Astrocyte (in vitro differentiated cells and primary cell): ENCODE measurements around the gene PRADC1. TPM values are rescaled to one million over a fixed set of nuclear protein-coding genes. Genes with fewer than 3 reads are reported as not detected.

Experiments used
- DNase-seq: peaks from one replicate; pipeline ENCODE4 v3.0.0-alpha.2; 2010; ENCODE audit warnings: low read depth
- FAIRE-seq: peaks from 2 replicates; lab custom pipeline; 2011; peaks lifted over from hg19 to GRCh38; lab: Jason Lieb, UNC
- H2AFZ ChIP-seq: 2 replicates; pipeline ENCODE4 v1.6.0; 2012; ENCODE audit warnings: low read depth, low read length, inconsistent platforms
- H3K27ac ChIP-seq: 2 replicates; pipeline ENCODE4 v1.5.1; 2011; ENCODE audit warnings: low read depth, low read length, inconsistent platforms
- H3K27me3 ChIP-seq: 2 replicates; pipeline ENCODE4 v1.6.0; 2011; ENCODE audit warnings: low read length, inconsistent platforms; ENCODE audit not compliant: insufficient read depth
- H3K36me3 ChIP-seq: 2 replicates; pipeline ENCODE4 v1.5.1; 2011; ENCODE audit warnings: low read length, inconsistent platforms; ENCODE audit not compliant: insufficient read depth
- H3K4me1 ChIP-seq: 2 replicates; pipeline ENCODE4 v1.5.1; 2011; ENCODE audit warnings: low read length, inconsistent platforms; ENCODE audit not compliant: insufficient read depth
- H3K4me2 ChIP-seq: 2 replicates; pipeline ENCODE4 v1.6.0; 2012; ENCODE audit warnings: low read length, inconsistent platforms
- H3K4me3 ChIP-seq: 2 replicates; pipeline ENCODE4 v1.5.1; 2011; ENCODE audit warnings: low read depth, mild to moderate bottlenecking, low read length, inconsistent platforms; ENCODE audit not compliant: insufficient read depth
- H3K79me2 ChIP-seq: 2 replicates; pipeline ENCODE4 v1.6.0; 2012; ENCODE audit warnings: mild to moderate bottlenecking, low read length, inconsistent platforms; ENCODE audit not compliant: insufficient read depth
- H3K9ac ChIP-seq: 2 replicates; pipeline ENCODE4 v1.6.0; 2012; ENCODE audit warnings: mild to moderate bottlenecking, low read length, inconsistent platforms
- H3K9me3 ChIP-seq: 2 replicates; pipeline ENCODE4 v1.5.1; 2012; ENCODE audit warnings: low read depth, mild to moderate bottlenecking, low read length, inconsistent platforms; ENCODE audit not compliant: insufficient read depth
- H4K20me1 ChIP-seq: 2 replicates; pipeline ENCODE4 v1.6.0; 2012; ENCODE audit warnings: low read length, inconsistent platforms; ENCODE audit not compliant: insufficient read depth
- H3K27ac Mint-ChIP-seq: one replicate; pipeline ENCODE4 v1.8.0; 2021; ENCODE audit warnings: mild to moderate bottlenecking, mixed read lengths; ENCODE audit not compliant: unreplicated experiment
- H3K27me3 Mint-ChIP-seq: one replicate; pipeline ENCODE4 v1.8.0; 2021; ENCODE audit warnings: low read depth, mixed read lengths; ENCODE audit not compliant: unreplicated experiment
- H3K36me3 Mint-ChIP-seq: one replicate; pipeline ENCODE4 v1.8.0; 2021; ENCODE audit warnings: low read depth, mixed read lengths; ENCODE audit not compliant: unreplicated experiment
- H3K4me1 Mint-ChIP-seq: one replicate; pipeline ENCODE4 v1.8.0; 2021; ENCODE audit warnings: low read depth, mixed read lengths; ENCODE audit not compliant: unreplicated experiment
- H3K4me3 Mint-ChIP-seq: one replicate; pipeline ENCODE4 v1.8.0; 2021; ENCODE audit warnings: mild to moderate bottlenecking, moderate library complexity, mixed read lengths; ENCODE audit not compliant: unreplicated experiment
- H3K9me3 Mint-ChIP-seq: one replicate; pipeline ENCODE4 v1.8.0; 2021; ENCODE audit warnings: mild to moderate bottlenecking, mixed read lengths; ENCODE audit not compliant: unreplicated experiment
- CTCF ChIP-seq: IDR thresholded peaks from 2 replicates; pipeline ENCODE4 v1.5.1; 2011; ENCODE audit warnings: low read depth, mild to moderate bottlenecking, inconsistent platforms, low read length, moderate library complexity; ENCODE audit not compliant: insufficient read depth
- EZH2 ChIP-seq: IDR thresholded peaks from 2 replicates; pipeline ENCODE4 v1.6.1; 2012; ENCODE audit warnings: mild to moderate bottlenecking, low read length, inconsistent platforms; ENCODE audit not compliant: insufficient read depth
- total RNA-seq: library from RNA; stranded (reverse); gene quantifications from 2 replicates; pipeline ENCODE4 v1.2.1, GENCODE V29; 2021

Gene PRADC1
- total RNA-seq, 1 donor from 2014 or later = 13.1 TPM

GRCh38 chr2:73258186-73258912 lies 25.3 kb upstream of the PRADC1 start:
- H3K27ac ChIP-seq = no peak overlapping the region
- Mint-ChIP-seq H3K36me3 (peaks cover 13% of the 10 kb centered on the region), H3K27ac (no peak overlapping the region), H3K27me3 (no peaks in the 10 kb centered on the region), H3K4me3 (no peak overlapping the region), H3K4me1 (no peaks in the 10 kb centered on the region), H3K9me3 (no peaks in the 10 kb centered on the region)
- H4K20me1 ChIP-seq = peaks cover 35% of the 10 kb centered on the region
- H3K36me3 ChIP-seq = peaks cover 8% of the 10 kb centered on the region
- H2AFZ ChIP-seq = no peak overlapping the region
- FAIRE-seq (no peak), DNase-seq (no peak)
- H3K9me3 ChIP-seq = no peaks in the 10 kb centered on the region
- no peaks in the 10 kb centered on the region for H3K27me3 ChIP-seq
- no peak overlapping the region for H3K4me3 ChIP-seq
- H3K9ac ChIP-seq = no peak overlapping the region
- no peaks in the 10 kb centered on the region for H3K79me2 ChIP-seq
- no peaks in the 10 kb centered on the region for H3K4me1 ChIP-seq
- no peak for TF ChIP-seq EZH2
- no peak for TF ChIP-seq CTCF
- H3K4me2 ChIP-seq = no peak overlapping the region

GRCh38 chr2:73257425-73258125 lies 24.5 kb upstream of the PRADC1 start:
- Mint-ChIP-seq H3K27me3 (no peaks in the 10 kb centered on the region), H3K4me3 (no peak overlapping the region), H3K9me3 (no peaks in the 10 kb centered on the region), H3K36me3 (peaks cover 19% of the 10 kb centered on the region), H3K4me1 (no peaks in the 10 kb centered on the region), H3K27ac (no peak overlapping the region)
- no peak for TF ChIP-seq CTCF
- no peaks in the 10 kb centered on the region for H3K27me3 ChIP-seq
- H2AFZ ChIP-seq = no peak overlapping the region
- no peak overlapping the region for H3K9ac ChIP-seq
- H3K27ac ChIP-seq = no peak overlapping the region
- no peak overlapping the region for H3K4me3 ChIP-seq
- no peaks in the 10 kb centered on the region for H3K4me1 ChIP-seq
- FAIRE-seq (no peak), DNase-seq (no peak)
- no peak overlapping the region for H3K4me2 ChIP-seq
- H3K9me3 ChIP-seq = no peaks in the 10 kb centered on the region
- peaks cover 42% of the 10 kb centered on the region for H4K20me1 ChIP-seq
- peaks cover 16% of the 10 kb centered on the region for H3K36me3 ChIP-seq
- H3K79me2 ChIP-seq = no peaks in the 10 kb centered on the region

GRCh38 chr2:73257021-73257420 lies 24.0 kb upstream of the PRADC1 start:
- H3K36me3 Mint-ChIP-seq = peaks cover 17% of the 10 kb centered on the region
- no peak overlapping the region for H3K27ac Mint-ChIP-seq
- Histone ChIP-seq H3K9me3 (no peaks in the 10 kb centered on the region), H3K4me3 (no peak overlapping the region), H3K4me1 (no peaks in the 10 kb centered on the region), H3K27me3 (no peaks in the 10 kb centered on the region), H4K20me1 (peaks cover 42% of the 10 kb centered on the region), H3K9ac (no peak overlapping the region), H3K36me3 (peaks cover 19% of the 10 kb centered on the region), H3K27ac (no peak overlapping the region), H2AFZ (no peak overlapping the region), H3K4me2 (no peak overlapping the region), H3K79me2 (no peaks in the 10 kb centered on the region)
- no peaks in the 10 kb centered on the region for H3K27me3 Mint-ChIP-seq
- DNase-seq = no peak
- TF ChIP-seq CTCF (no peak), EZH2 (no peak)
- no peaks in the 10 kb centered on the region for H3K4me1 Mint-ChIP-seq
- H3K4me3 Mint-ChIP-seq = no peak overlapping the region
- no peak for FAIRE-seq
- H3K9me3 Mint-ChIP-seq = no peaks in the 10 kb centered on the region
